HL-60/S4 (cell line): Measurements from ENCODE around the gene PCGF3.
"Not testable (repeated sequence)": the region's sequence is repeated elsewhere in the genome, so short reads cannot be mapped to it uniquely, and the experiment has no call there.

Source experiments
- in situ Hi-C: fragments of 300-500 bp; cut with MboI; formaldehyde crosslinking; loops from 2 replicates; pipeline ENCODE4 v1.14.3; 2022; ENCODE audit warnings: low sequenced_read_pairs

The PCGF3 gene

GRCh38 chr4:667545-667925, 38.1 kb upstream of the PCGF3 start:
- in situ Hi-C loops = no loop called here

GRCh38 chr4:668219-668618, 37.4 kb upstream of the PCGF3 start:
- in situ Hi-C loops = not testable (repeated sequence)

GRCh38 chr4:669806-670559, 35.6 kb upstream of the PCGF3 start:
- in situ Hi-C loops = not testable (repeated sequence)

GRCh38 chr4:671769-672168, 33.9 kb upstream of the PCGF3 start:
- in situ Hi-C loops = no loop called here

GRCh38 chr4:673349-674091, 32.1 kb upstream of the PCGF3 start:
- in situ Hi-C loops = no loop called here

GRCh38 chr4:674172-675035, 31.2 kb upstream of the PCGF3 start, which contains the start of the genes ATP5ME and MYL5:
Gene ATP5ME, minus strand, starts transcription at chr4:674276. Its CDS starts 29 bp downstream, at chr4:674247.
Gene MYL5, plus strand, starts transcription at chr4:674542. Its CDS starts 3,485 bp downstream, at chr4:678027.
- in situ Hi-C loops = no loop called here

- in situ Hi-C loops = no loop called here
Measured at GRCh38 chr4:675036-675882, 30.4 kb upstream of the PCGF3 start.

GRCh38 chr4:675980-676870, 29.4 kb upstream of the PCGF3 start:
- in situ Hi-C loops = no loop called here

- in situ Hi-C loops = no loop called here
Measured at GRCh38 chr4:676871-677235, 28.8 kb upstream of the PCGF3 start.

- in situ Hi-C loops = no loop called here
Measured at GRCh38 chr4:677431-678293, 28.0 kb upstream of the PCGF3 start.

- in situ Hi-C loops = no loop called here
Measured at GRCh38 chr4:678331-679103, 27.1 kb upstream of the PCGF3 start.

GRCh38 chr4:679104-679481, 26.5 kb upstream of the PCGF3 start:
- in situ Hi-C loops = no loop called here

GRCh38 chr4:679629-680028, 26.0 kb upstream of the PCGF3 start:
- in situ Hi-C loops = no loop called here

GRCh38 chr4:680091-680490, 25.5 kb upstream of the PCGF3 start:
- in situ Hi-C loops = no loop called here

GRCh38 chr4:680551-680927, 25.1 kb upstream of the PCGF3 start:
- in situ Hi-C loops = no loop called here

GRCh38 chr4:680928-681645, 24.5 kb upstream of the PCGF3 start:
- in situ Hi-C loops = no loop called here

- in situ Hi-C loops = no loop called here
Measured at GRCh38 chr4:681736-682451, 23.7 kb upstream of the PCGF3 start.
